NCI-H345 treated with DMSO at 0.1 percent for 48 hours (cell line): ENCODE data around the gene PBX4.

Experiments used
- DNase-seq: peaks from one replicate; lab custom pipeline; 2025; ENCODE audit not compliant: unreplicated experiment; lab: John Stamatoyannopoulos, UW

The PBX4 gene

GRCh38 chr19:19559931-19560330 is 58.6 kb downstream of the PBX4 start:
- no peak for DNase-seq

DNA sequence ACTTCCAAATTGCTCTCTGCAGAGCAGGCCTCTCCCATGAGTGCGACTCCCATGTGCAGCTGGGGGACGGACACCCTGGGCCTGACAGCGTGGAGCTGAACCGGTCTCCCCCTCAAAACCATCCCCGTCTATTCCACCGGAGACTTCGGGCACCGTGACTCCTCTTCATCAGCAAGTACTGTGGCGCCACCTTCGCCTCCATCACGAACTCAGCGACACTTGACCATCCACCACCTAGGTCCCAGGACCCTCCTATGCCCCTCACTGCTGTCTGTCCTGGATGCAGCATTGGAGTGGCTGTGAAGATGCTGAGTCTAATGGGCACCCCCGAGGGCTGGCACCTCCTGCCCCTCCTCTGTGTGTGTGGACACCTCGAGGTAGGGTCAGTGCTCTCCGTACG is 59.9 kb downstream of the PBX4 start:
- DNase-seq = no peak

DNA sequence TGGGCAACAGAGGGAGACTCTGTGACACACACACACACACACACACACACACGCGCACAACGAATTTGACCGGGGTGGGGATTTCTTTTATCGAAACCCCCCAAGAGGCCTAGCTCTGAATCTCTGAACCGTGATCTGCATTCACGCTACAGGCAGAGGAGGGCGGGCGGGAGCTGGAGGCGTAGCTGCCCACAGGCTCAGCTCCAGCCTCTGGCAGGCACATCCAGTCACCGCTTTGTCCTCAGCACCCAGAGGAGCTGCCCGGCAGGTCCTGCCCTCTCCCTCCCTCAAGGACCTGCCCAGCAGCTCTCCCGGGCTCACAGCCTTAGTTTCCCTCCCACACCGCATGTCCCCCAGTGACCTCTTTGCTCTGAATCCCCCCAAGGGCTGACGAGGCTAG is 60.4 kb downstream of the PBX4 start:
- no peak for DNase-seq

DNA sequence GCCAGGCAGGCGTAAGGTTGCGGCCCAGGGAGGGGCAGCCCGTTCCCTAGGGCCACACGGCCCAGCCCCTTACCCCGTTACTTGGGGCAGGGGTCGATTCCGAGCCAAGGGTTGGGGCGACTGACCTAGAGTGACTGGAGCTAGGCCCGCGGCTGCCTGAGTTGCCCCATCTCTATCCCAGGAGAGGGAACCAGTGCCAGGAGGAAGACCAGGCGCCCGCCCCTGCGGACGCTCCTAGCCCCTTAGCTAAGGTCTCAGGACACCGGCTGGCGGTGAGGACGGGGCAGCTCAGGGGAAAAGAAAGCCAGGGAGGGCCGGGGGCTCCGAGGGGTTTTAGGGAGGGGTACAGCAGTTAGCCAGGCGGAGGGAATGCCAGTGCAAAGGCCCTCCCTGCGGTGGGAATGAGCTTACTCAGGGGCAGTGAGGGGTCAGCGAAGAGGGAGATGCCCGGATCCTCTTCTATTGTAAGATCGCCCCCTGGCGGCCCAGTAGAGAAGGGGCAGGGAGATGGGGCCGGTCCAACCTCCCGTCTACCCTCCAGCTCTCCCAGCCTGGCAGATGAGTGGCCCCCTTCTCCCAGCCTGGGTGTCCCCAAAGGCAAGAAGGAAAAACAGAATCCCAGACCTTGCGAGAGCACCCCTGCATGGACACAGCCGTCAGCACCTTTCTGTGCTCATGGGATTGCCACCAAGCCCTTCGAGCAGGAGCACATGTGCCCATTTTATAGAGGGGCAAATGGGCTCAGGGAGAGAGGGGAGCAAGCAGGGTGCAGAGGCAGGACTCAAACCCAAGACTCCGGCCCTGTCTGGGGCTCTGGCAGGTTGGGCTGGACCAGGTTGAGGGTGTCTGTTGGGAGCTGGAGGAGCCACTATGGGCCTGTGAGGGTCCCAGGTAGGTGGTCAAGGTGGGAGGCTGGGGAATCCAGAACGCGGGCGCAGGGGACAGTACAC is 64.1 kb downstream of the PBX4 start:
- no peak for DNase-seq

DNA sequence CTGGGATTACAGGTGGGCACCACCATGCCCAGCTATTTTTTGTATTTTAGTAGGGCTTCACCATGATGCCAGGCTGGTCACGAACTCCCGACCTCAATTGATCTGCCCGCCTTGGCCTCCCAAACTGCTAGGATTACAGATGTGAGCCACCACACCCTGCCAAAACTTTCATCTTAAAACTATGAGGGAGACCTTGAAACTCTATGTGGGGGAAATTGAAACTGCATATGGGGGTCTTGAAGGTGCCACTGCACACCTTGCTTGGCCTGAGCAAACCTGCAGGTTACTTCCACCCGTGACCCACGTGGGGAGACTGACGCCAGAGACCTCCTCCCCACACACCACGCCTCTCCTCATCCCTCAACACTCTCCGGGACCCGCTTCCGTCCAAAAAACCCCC is 64.8 kb downstream of the PBX4 start:
- no peak for DNase-seq

DNA sequence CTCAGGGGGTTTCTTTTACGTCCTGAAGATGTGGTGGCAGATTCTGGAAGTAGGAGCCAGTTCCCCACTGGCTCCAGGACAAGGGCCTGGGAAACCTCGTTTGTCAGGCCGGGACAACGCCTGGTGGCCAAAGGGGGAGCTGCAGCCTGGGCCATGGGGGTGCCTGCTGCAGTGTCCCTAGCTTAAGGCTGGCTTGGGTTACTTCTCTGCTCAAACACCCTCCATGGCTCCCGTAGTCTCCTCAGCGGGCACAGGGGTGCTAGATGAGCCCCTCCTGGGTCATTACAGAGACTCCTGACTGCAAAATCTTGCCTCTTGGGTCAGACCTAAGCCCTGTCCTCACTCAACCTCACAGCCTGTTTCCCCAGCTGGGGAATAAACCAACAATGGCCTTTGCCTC is 65.7 kb downstream of the PBX4 start:
- no peak for DNase-seq

GRCh38 chr19:19551853-19552192 is 66.7 kb downstream of the PBX4 start:
- DNase-seq = no peak

GRCh38 chr19:19550972-19551852 is 67.3 kb downstream of the PBX4 start:
- DNase-seq = no peak

GRCh38 chr19:19550485-19550929 is 68.0 kb downstream of the PBX4 start:
- DNase-seq = no peak

GRCh38 chr19:19549804-19550464 is 68.6 kb downstream of the PBX4 start:
- no peak for DNase-seq

- DNase-seq = no peak
These were observed 69.3 kb downstream of the PBX4 start for GRCh38 chr19:19548915-19549759.

DNA sequence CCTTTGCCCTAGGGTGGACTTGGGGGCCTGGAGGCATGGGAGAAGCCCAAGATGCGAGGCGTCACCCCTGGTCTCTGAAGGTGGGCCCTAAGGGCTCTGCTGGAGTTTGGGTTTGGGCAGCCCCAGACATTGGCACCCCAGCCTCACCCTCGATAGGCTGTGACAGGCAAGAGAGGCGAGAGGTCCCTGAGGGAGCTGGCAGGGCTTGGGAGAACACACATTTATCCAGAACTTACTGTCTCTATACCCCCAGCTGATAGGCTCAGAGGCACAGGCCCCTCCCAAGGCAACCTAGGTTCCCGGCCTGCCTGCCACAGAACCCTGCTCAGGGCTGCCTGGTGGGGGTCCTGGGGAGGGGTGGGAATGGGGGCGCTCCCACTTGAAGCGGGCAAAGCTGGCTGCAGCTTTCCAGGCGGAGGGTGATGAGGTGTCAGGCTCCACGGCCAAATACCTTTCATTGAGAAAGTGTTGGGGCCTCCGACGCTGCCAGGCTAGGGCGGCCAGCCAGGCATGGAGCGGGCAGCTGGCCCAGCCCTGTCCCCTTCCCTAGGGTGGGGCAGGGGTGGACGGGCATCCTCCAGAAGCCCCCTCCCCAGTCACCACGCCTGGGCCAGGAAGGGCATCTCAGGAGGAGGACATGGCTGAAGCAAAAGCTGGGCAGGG is 70.7 kb downstream of the PBX4 start:
- no peak for DNase-seq

DNA sequence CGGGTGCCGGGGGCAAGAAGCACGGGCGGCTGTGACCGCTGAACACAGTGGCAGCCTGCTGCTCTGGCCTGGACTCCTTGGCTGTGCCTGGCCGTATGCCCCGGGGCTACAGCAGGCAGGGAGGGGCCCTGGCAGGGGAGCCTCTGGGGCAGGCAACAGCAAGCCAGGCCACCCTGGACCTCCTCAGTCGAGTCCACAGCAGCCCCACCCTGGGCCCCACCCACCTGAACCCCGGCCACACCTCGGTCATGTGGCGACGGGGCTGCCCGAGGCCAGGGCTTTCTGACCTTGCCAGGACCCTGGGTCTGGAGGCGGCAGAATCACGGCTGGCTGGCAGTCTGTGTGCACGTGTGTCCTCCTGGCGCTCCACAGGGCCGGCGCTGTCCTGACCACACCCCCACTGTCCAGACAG is 71.7 kb downstream of the PBX4 start:
- no peak for DNase-seq

- DNase-seq = no peak
These were observed 72.8 kb downstream of the PBX4 start for GRCh38 chr19:19545707-19546106.

DNA sequence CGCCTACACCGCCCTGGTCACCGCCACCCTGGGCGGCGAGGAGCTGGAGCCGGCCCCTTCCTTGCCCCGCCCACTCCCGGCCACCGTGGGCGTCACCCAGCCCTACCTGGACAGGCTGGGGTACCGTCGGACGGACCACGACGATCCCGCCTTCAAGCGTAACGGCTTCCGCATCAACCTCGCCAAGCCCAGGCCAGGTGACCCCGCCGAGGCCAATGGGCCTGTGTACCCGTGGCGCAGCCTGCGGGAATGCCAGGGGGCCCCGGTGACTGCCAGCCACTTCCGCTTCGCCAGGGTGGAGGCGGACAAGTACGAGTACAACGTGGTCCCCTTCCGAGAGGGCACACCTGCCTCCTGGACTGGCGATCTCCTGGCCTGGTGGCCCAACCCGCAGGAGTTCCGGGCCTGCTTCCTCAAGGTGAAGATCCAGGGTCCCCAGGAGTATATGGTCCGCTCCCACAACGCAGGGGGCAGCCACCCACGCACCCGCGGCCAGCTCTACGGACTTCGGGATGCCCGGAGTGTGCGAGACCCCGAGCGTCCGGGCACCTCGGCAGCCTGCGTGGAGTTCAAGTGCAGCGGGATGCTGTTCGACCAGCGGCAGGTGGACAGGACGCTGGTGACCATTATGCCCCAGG is 73.4 kb downstream of the PBX4 start:
- DNase-seq = no peak

DNA sequence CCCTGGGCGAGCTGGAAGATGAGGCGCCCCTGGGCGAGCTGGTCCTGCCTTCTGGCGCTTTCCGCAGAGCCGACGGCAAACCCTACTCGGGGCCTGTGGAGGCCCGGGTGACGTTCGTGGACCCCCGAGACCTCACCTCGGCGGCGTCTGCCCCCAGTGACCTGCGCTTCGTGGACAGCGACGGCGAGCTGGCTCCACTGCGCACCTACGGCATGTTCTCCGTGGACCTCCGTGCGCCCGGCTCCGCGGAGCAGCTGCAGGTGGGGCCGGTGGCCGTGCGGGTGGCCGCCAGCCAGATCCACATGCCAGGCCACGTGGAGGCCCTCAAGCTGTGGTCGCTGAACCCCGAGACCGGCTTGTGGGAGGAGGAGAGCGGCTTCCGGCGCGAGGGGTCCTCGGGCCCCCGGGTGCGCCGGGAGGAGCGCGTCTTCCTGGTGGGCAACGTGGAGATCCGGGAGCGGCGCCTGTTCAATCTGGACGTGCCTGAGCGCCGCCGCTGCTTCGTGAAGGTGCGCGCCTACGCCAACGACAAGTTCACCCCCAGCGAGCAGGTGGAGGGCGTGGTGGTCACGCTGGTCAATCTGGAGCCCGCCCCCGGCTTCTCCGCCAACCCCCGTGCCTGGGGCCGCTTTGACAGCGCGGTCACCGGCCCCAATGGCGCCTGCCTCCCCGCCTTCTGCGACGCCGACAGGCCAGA is 74.1 kb downstream of the PBX4 start:
- no peak for DNase-seq

GRCh38 chr19:19543640-19544039 is 74.8 kb downstream of the PBX4 start:
- DNase-seq = no peak

DNA sequence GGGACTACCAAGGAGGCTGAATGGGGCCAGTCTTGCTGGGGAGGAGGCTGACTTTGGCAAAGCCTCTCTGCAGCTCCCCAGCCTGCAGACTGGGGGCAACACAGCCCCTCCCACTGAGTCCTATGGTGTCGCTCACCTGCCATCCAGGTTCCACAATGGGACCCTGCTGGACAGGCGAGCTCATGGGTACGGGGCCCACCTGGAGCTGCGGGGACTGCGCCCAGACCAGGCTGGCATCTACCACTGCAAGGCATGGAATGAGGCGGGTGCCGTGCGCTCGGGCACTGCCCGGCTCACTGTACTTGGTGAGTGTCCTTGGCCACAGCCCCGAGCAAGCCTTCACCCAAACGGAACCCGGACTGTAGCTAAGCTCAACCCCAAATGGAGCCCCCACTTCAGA is 75.4 kb downstream of the PBX4 start:
- DNase-seq = no peak

DNA sequence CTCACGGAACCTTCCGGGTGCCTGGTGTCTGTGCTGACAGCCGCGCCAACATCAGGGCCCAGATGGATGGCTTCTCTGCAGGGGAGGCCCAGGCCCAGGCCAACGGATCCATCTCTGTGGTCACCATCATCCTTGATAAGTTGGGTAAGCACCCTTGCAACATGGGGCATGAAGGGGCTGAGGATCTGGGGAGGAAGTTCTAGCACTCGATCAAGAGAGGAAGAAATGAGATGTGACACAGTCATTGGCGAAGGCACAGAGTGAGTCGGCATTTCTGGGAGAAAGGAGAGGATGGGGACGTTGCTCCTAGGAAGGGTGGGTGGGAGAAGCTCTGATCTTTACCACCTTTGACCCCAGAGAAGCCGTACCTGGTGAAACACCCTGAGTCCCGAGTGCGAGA is 76.0 kb downstream of the PBX4 start:
- DNase-seq = no peak
